Adipocyte (in vitro differentiated cells): ENCODE results near the gene IFFO2.

Experiments
- DNase-seq: peaks from one replicate; pipeline ENCODE4 v3.0.0-alpha.2; 2015; ENCODE audit warnings: low read depth
- H3K27me3 ChIP-seq: replicated peaks from 2 replicates; pipeline ENCODE4 v1.7.0; 2013; ENCODE audit warnings: mild to moderate bottlenecking, low read length, moderate library complexity; ENCODE audit not compliant: control insufficient read depth, insufficient read depth
- H3K36me3 ChIP-seq: 2 replicates; pipeline ENCODE4 v1.7.0; 2013; ENCODE audit warnings: low read length, mild to moderate bottlenecking, moderate library complexity; ENCODE audit not compliant: control insufficient read depth, insufficient read depth, severe bottlenecking
- H3K4me1 ChIP-seq: 2 replicates; pipeline ENCODE4 v1.7.0; 2013; ENCODE audit warnings: mild to moderate bottlenecking, low read length, moderate library complexity; ENCODE audit not compliant: control insufficient read depth, insufficient read depth
- H3K4me3 ChIP-seq: 2 replicates; pipeline ENCODE4 v1.7.0; 2013; ENCODE audit warnings: mild to moderate bottlenecking, low read length, moderate library complexity
- H3K9ac ChIP-seq: 2 replicates; pipeline ENCODE4 v1.7.0; 2013; ENCODE audit warnings: mild to moderate bottlenecking, low read length, moderate library complexity
- H3K9me3 ChIP-seq: 2 replicates; pipeline ENCODE4 v1.7.0; 2013; ENCODE audit warnings: mild to moderate bottlenecking, low read length, moderate library complexity; ENCODE audit not compliant: control insufficient read depth

Gene IFFO2

DNA sequence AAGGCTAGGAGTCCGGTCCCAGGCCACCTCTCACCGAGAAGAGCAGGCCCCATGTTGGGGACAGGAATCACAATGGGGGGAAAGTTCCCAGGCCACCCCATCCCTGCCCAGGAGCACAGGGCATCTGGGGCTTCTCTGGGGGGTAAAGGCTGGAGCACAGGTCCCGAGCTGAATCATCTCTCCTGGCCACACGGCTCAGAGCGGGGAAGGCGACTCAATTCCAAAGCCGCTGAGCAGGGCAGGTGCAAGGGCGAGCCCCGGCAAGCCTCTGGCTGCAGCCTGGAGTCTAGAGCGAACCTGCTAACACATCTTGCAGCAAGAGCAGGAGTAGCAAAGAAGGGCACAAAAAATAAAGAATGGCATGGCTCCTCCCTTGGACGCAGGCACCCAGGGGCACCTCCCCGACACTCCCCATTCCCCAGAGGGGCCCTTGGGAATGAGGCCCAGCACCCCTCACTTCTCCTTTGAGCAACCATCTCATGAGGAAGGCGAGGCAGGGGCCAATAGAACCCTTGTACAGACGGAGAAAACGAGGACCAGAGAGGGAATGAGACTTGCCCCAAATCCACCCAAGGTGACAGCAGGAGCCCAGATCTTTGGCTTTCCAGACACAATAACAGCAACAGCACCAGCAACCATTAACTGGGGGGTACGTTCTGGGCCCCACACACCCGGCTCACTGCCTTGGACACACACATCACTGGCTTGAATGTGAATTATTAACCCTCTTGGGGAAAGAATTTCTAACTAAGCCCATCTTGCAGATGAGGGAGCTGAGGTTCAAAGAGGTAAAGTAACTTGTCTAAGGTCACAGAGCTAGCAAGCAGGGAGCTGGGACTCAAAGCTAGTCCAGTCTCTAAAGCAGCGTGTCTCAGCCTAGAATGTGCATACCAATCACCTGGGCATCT is 33.4 kb downstream of the IFFO2 start:
- Histone ChIP-seq H3K9me3 (no peaks in the 10 kb centered on the region), H3K4me1 (peaks cover 46% of the 10 kb centered on the region), H3K9ac (peak overlapping the region; percentile 79), H3K36me3 (no peaks in the 10 kb centered on the region), H3K27me3 (no peaks in the 10 kb centered on the region), H3K4me3 (no peak overlapping the region)
- DNase-seq: no peak

- H3K27me3 ChIP-seq: no peaks in the 10 kb centered on the region
- no peaks in the 10 kb centered on the region for H3K9me3 ChIP-seq
- peak overlapping the region; percentile 79 for H3K9ac ChIP-seq
- peak; percentile 96 for DNase-seq
- H3K4me3 ChIP-seq: peak overlapping the region; percentile 29
- peaks cover 42% of the 10 kb centered on the region for H3K4me1 ChIP-seq
- H3K36me3 ChIP-seq: no peaks in the 10 kb centered on the region
Observed at GRCh38 chr1:18922319-18922726, 34.2 kb downstream of the IFFO2 start.

GRCh38 chr1:18921516-18922251 is 34.8 kb downstream of the IFFO2 start:
- no peaks in the 10 kb centered on the region for H3K27me3 ChIP-seq
- peak overlapping the region; percentile 79 for H3K9ac ChIP-seq
- DNase-seq: peak; percentile 28
- peaks cover 35% of the 10 kb centered on the region for H3K4me1 ChIP-seq
- H3K9me3 ChIP-seq: no peaks in the 10 kb centered on the region
- H3K36me3 ChIP-seq: no peaks in the 10 kb centered on the region
- peak overlapping the region; percentile 29 for H3K4me3 ChIP-seq

GRCh38 chr1:18920931-18921330 is 35.5 kb downstream of the IFFO2 start:
- no peak overlapping the region for H3K4me3 ChIP-seq
- H3K27me3 ChIP-seq: no peaks in the 10 kb centered on the region
- DNase-seq: no peak
- H3K9ac ChIP-seq: no peak overlapping the region
- H3K36me3 ChIP-seq: no peaks in the 10 kb centered on the region
- no peaks in the 10 kb centered on the region for H3K9me3 ChIP-seq
- peaks cover 29% of the 10 kb centered on the region for H3K4me1 ChIP-seq

- Histone ChIP-seq H3K36me3 (no peaks in the 10 kb centered on the region), H3K4me1 (peaks cover 29% of the 10 kb centered on the region), H3K4me3 (no peak overlapping the region), H3K9ac (no peak overlapping the region), H3K9me3 (no peaks in the 10 kb centered on the region), H3K27me3 (no peaks in the 10 kb centered on the region)
- no peak for DNase-seq
Observed at GRCh38 chr1:18919956-18920355, 36.5 kb downstream of the IFFO2 start.

DNA sequence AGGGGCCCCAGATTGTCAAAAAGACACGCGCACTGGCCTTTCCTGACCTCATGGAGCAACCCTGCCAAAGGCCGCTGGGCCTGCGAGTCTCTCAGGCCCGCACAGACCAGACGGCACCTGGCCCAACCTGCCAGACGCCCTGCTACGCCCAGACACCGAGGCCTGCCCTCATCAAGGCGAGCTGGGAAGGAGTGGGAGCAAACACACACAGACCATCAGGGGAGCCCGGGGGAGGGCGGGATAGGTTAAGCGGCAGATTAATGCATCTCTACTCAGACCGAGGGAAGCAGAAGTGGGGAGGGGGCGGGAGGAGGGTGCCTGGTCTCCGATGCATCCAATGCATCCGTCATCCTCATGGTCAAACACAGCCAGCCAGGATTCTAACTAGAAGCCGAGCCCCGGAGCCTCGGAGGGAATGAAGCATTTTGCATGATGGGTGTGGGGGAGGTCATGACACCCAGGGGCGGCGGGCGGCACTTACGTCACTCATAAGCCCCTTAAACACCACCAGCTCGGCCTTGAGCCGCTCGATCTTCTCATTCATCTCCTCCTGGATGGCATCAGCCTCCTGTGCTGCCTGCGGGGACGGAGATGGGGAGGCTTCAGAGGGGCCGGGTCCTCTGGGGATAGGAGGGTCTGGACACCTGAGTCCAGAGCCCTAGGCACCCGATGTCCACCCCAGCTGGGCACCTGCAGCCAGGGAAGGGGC is 37.1 kb downstream of the IFFO2 start:
- Histone ChIP-seq H3K4me1 (peaks cover 32% of the 10 kb centered on the region), H3K27me3 (no peaks in the 10 kb centered on the region), H3K36me3 (no peaks in the 10 kb centered on the region), H3K4me3 (no peak overlapping the region), H3K9ac (no peak overlapping the region), H3K9me3 (no peaks in the 10 kb centered on the region)
- no peak for DNase-seq

- no peak overlapping the region for H3K4me3 ChIP-seq
- DNase-seq: no peak
- no peaks in the 10 kb centered on the region for H3K9me3 ChIP-seq
- no peak overlapping the region for H3K9ac ChIP-seq
- H3K4me1 ChIP-seq: peaks cover 30% of the 10 kb centered on the region
- H3K27me3 ChIP-seq: no peaks in the 10 kb centered on the region
- no peaks in the 10 kb centered on the region for H3K36me3 ChIP-seq
Observed at GRCh38 chr1:18918417-18918816, 38.1 kb downstream of the IFFO2 start.

DNA sequence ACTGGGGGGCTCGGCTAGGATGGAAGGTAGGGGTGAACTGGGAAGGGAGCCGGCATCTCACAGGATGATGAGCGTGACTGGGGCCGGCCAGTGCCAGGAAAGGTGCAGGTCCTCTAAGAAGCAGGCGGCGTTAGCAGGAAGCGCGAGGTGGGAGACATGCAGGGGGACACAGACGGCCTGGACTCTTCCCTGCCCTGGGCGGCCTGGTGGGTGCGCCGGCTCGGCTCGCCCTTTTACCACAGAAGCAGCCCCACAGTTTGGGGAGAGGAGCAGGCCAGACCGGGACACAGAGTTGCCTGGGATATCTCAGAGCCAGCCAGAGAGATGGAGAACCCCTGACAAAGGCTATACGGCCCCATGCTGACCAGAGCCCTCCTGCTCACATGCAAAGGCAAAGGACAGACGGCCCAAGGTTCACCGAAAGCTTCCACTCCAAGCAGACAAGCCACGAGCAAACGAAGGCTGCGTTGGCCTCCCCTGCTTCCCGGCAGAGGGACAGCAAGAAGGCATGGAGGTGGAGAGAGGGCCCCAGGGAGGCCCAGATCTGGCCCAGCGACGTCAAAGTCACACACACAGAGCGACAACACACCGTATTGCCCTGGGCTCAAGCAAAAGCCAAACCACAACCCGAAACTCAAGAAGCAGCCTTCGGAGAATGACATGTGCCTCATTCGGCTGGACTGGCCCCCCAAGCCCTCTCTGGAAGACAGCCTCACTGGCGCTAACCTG is 39.2 kb downstream of the IFFO2 start:
- no peak overlapping the region for H3K4me3 ChIP-seq
- no peak for DNase-seq
- H3K4me1 ChIP-seq: peaks cover 28% of the 10 kb centered on the region
- H3K9me3 ChIP-seq: no peaks in the 10 kb centered on the region
- no peak overlapping the region for H3K9ac ChIP-seq
- H3K36me3 ChIP-seq: no peaks in the 10 kb centered on the region
- H3K27me3 ChIP-seq: no peaks in the 10 kb centered on the region

DNA sequence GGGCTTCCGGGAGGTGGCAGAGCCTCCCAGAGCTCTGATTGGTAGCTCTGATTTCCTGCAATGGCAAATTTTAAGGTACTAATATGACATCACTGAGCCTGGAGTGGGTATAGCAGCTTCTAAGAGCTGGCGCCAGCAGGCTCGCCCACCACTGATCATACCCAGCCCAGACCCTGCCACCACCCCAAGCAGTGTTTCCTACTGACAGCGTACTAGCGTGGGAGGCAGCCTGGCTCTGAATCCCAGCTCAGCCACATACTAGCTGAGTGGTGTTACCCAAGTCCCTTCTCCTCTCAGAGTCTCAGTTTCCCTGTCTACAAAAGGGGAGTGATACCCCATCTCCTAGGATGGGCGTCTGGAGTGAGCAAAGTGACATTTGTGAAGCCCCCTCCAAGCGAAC is 41.1 kb downstream of the IFFO2 start:
- Histone ChIP-seq H3K9ac (no peak overlapping the region), H3K36me3 (peaks cover 9% of the 10 kb centered on the region), H3K9me3 (no peaks in the 10 kb centered on the region), H3K4me3 (no peak overlapping the region), H3K4me1 (peaks cover 22% of the 10 kb centered on the region), H3K27me3 (no peaks in the 10 kb centered on the region)
- DNase-seq: no peak

GRCh38 chr1:18913065-18913835 is 43.2 kb downstream of the IFFO2 start:
- H3K27me3 ChIP-seq: no peaks in the 10 kb centered on the region
- H3K9ac ChIP-seq: peak overlapping the region; percentile 75
- H3K36me3 ChIP-seq: peaks cover 29% of the 10 kb centered on the region
- H3K4me3 ChIP-seq: no peak overlapping the region
- no peaks in the 10 kb centered on the region for H3K9me3 ChIP-seq
- peaks cover 22% of the 10 kb centered on the region for H3K4me1 ChIP-seq
- DNase-seq: peak; percentile 87
